Psoas muscle (tissue), 8 donors: Measurements from ENCODE around the gene EPN3. TPM values are rescaled to one million over a fixed set of nuclear protein-coding genes. Genes with fewer than 3 reads are reported as not detected.

ENCODE experiments used
- ATAC-seq, 4 donors: fragments of 200-7000 bp; cut with Tn5 transposase; one replicate each; pipeline ENCODE4 v1.9.1; 2020; ENCODE audit warnings: moderate library complexity in 3 of 4, mild to moderate bottlenecking in 2 of 4
- DNase-seq, 2 donors: peaks; one replicate each; pipeline ENCODE4 v3.0.0-alpha.2; 2020
- H3K27ac ChIP-seq: fragments of 200-600 bp; one replicate; pipeline ENCODE4 v1.8.0; 2022
- H3K27me3 ChIP-seq, 3 donors: fragments of 200-600 bp in 1 of 3; one replicate each; pipeline versions ENCODE4 v1.6.1 to v1.8.0; 2013 to 2022; ENCODE audit warnings: low read length in 2 of 3, mild to moderate bottlenecking in 2 of 3, moderate library complexity in 1 of 3; ENCODE audit not compliant: insufficient read depth in 3 of 3
- H3K36me3 ChIP-seq, 2 donors: fragments of 200-600 bp in 1 of 2; one replicate each; pipeline versions ENCODE4 v1.6.1 to v1.8.0; 2013 to 2022; ENCODE audit warnings: low read depth in 1 of 2, mild to moderate bottlenecking in 1 of 2, moderate library complexity in 1 of 2; ENCODE audit not compliant: insufficient read depth in 1 of 2
- H3K4me1 ChIP-seq: fragments of 200-600 bp; one replicate; pipeline ENCODE4 v1.8.0; 2022
- H3K4me3 ChIP-seq: fragments of 200-600 bp; one replicate; pipeline ENCODE4 v1.8.0; 2022; ENCODE audit warnings: mild to moderate bottlenecking
- H3K9me3 ChIP-seq: fragments of 200-600 bp; one replicate; pipeline ENCODE4 v1.8.0; 2022
- WGBS, 3 donors: extraction: QIAGEN DNeasy Blood & Tissue Kit; methylation state at CpG; one replicate each; pipeline versions ENCODE4 v1.1.6 to v1.1.7; 2013; 5-methylcytosine and 5-hydroxymethylcytosine counted together
- intact Hi-C, 2 donors: fragments of 100-400 bp; cut with DNase I; formaldehyde crosslinking; loops; one replicate each; pipeline versions ENCODE4 v1.11.0 to v1.14.2; 2022
- polyA plus RNA-seq, 3 donors: library from polyadenylated mRNA; stranded (reverse); fragments of 200-250 nt; gene quantifications; one replicate each; pipeline ENCODE4 v1.2.3, GENCODE V29; 2013
- total RNA-seq, 4 donors: library from RNA; stranded (reverse); fragmentation: NEBNext Ultra II Directional in 2 of 4; extraction: Animal tissue kit (Norgen Biotek cat#: 25700) in 2 of 4; gene quantifications; one replicate each; pipeline versions ENCODE4 v1.2.1 to v1.2.4, GENCODE V29; 2021 to 2023
- TF ChIP-seq, protein P1 (sequence below): fragments of 200-600 bp; IDR thresholded peaks from one replicate; pipeline ENCODE4 v1.8.0; 2022; ENCODE audit warnings: antibody characterized with exemption
- donor health status: healthy with polysubstance abuse.
- donor health status: DM: no; HTN: no; CAD: no; lungs with moderate emphysema.
- donor health status: Bipolar disorder and iron deficiency.
- donor health status: healthy.
- donor health status: DM: yes; HTN: yes; CAD: no.
- donor health status: DM: no; HTN: no; CAD: no.
- donor health status: DM: no; HTN: no; CAD: no.
- donor health status: DM: yes; HTN: yes; CAD: no.

Gene EPN3
- total and polyA plus RNA-seq, 7 donors, result 0.03 to 0.15 (median 0.12) TPM; not detected in 4

DNA sequence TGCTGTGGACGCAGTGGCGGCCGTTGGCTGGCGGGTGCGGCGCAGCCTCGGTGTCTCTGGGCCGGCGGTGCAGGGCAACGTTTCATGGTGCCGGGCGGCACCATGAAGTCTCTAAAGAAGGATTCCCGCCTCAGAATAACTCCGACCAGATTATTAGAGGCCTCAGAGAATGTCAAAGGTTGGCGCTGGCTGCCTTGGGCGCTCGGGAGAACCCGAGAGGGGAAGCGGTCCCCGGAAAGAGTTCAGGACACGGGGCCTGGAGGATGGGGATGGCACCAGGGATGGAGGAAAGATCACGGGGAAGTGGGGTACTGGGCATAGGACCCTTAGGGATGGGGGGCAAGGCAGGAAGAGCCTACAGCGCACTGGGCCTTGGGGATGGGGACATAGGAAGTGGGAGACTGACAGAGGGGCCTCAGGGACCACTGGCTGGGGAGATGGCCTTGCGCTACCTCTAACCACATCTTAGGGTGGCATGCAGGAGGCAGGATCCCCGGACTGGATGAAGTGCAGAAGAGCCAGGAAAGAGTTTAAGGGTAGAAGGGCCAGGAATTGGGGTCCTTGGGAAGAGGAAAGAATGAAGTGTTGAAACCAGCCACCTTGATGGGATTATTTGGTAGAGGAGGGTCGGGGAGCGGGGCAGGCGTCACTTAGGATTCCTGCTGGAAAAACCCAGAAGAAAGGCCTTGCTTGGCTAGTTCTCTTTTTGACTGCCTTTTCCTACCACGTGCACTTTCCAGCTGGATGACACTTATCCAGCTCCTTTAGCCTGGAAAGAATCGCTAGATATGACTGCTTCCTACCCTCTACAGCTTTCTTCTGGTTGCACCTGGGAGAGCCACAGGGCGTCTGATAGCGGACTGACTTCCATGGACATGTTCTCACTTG lies 23.7 kb upstream of the EPN3 start:
- H3K4me3 ChIP-seq, result peak overlapping the region; percentile 75
- H3K9me3 ChIP-seq, result no peaks in the 10 kb centered on the region
- DNase-seq (peak in 1 of 2 donors; percentile 35), ATAC-seq (peak in 1 of 4 donors; percentile 2)
- no peaks in the 10 kb centered on the region for H3K4me1 ChIP-seq
- TF ChIP-seq, protein P1, sequence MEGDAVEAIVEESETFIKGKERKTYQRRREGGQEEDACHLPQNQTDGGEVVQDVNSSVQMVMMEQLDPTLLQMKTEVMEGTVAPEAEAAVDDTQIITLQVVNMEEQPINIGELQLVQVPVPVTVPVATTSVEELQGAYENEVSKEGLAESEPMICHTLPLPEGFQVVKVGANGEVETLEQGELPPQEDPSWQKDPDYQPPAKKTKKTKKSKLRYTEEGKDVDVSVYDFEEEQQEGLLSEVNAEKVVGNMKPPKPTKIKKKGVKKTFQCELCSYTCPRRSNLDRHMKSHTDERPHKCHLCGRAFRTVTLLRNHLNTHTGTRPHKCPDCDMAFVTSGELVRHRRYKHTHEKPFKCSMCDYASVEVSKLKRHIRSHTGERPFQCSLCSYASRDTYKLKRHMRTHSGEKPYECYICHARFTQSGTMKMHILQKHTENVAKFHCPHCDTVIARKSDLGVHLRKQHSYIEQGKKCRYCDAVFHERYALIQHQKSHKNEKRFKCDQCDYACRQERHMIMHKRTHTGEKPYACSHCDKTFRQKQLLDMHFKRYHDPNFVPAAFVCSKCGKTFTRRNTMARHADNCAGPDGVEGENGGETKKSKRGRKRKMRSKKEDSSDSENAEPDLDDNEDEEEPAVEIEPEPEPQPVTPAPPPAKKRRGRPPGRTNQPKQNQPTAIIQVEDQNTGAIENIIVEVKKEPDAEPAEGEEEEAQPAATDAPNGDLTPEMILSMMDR, result no peak
- no peaks in the 10 kb centered on the region for H3K36me3 ChIP-seq
- intact Hi-C loops, result no loop called here
- peak overlapping the region; percentile 65 for H3K27ac ChIP-seq
- 27 to 40% (median 28%) methylated on average over 29 to 32 of the region's 32 CpGs for WGBS, 3 donors
- H3K27me3 ChIP-seq, result no peaks in the 10 kb centered on the region

DNA sequence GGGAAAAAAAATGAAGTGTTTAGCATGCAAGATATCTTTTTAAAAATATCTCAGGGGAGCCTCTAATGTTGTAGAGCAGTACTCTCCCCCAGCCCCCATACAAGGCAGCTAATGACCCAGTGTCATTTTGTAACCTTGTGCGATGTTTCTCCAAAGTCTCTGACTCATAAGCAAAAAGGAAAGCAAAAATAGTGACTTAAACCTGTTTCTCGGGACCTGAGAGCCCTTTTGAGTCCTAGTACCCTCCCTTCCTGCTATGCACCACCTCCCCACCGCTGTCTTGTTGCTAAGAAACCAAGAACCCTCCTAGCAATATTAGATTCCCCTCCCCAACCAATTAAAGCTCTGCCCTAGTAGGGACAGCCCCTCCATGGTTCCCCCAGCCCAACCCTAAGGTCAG lies 21.5 kb upstream of the EPN3 start:
- WGBS, 3 donors, result 50 to 64% (median 62%) methylated on average over 3 of the region's 3 CpGs
- H3K4me3 ChIP-seq, result no peak overlapping the region
- intact Hi-C loops, result no loop called here
- TF ChIP-seq, protein P1, result no peak
- H3K27ac ChIP-seq, result no peak overlapping the region
- ATAC-seq, result no peak
- no peaks in the 10 kb centered on the region for H3K4me1 ChIP-seq
- no peaks in the 10 kb centered on the region for H3K27me3 ChIP-seq
- no peaks in the 10 kb centered on the region for H3K36me3 ChIP-seq
- H3K9me3 ChIP-seq, result no peaks in the 10 kb centered on the region
- DNase-seq, result no peak

DNA sequence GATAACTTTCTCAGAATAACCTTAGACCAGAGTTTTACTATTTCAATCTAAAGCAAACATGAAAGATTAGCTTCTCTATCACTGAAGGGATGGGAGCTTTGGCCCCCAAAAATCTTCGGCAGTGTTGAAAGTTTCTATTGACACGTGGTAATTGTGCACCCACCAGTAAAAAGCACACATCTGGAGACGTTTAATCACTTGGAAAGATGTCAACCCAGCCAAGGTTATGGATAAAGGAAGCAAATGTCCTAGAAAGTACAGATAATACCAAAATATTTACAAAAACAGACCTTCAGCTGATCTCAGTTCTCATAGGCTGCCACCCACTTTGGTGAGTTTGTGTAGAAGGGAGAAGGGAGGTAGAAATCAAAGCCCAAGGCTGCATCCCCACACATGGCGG lies 19.0 kb upstream of the EPN3 start:
- no peak overlapping the region for H3K27ac ChIP-seq
- DNase-seq (no peak), ATAC-seq (no peak)
- no peaks in the 10 kb centered on the region for H3K4me1 ChIP-seq
- TF ChIP-seq, protein P1, result no peak
- no peak overlapping the region for H3K4me3 ChIP-seq
- intact Hi-C loops, result no loop called here
- no peaks in the 10 kb centered on the region for H3K36me3 ChIP-seq
- H3K9me3 ChIP-seq, result no peaks in the 10 kb centered on the region
- WGBS, 3 donors, result 67 to 81% (median 69%) methylated on average over 4 of the region's 4 CpGs
- H3K27me3 ChIP-seq, result no peaks in the 10 kb centered on the region

DNA sequence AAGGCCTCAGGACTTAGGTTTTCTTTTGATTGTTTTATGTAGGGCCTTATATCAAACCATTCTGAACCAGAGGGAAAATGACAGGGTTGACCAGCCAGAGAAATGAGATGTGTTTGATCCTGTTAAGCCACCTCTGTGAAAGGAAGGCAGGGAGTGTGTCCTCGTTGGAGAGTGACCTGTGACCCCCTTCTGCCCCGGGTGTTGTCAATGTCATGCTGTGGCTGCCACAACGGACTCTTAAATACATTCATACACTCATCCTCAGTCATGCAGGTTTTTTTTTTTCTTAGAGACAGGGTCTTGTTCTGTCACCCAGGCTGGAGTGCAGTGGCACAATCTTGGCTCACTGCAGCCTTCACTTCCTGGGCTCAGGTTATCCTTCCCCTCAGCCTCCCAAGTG lies 18.1 kb upstream of the EPN3 start:
- TF ChIP-seq, protein P1, result no peak
- no peak overlapping the region for H3K4me3 ChIP-seq
- ATAC-seq (no peak), DNase-seq (no peak)
- H3K36me3 ChIP-seq, result no peaks in the 10 kb centered on the region
- no peaks in the 10 kb centered on the region for H3K9me3 ChIP-seq
- H3K27me3 ChIP-seq, result no peaks in the 10 kb centered on the region
- WGBS, 3 donors, result 58 to 67% (median 63%) methylated on average over 3 of the region's 3 CpGs
- H3K4me1 ChIP-seq, result no peaks in the 10 kb centered on the region
- no peak overlapping the region for H3K27ac ChIP-seq
- intact Hi-C loops, result no loop called here
